CD4-positive, alpha-beta memory T cell (primary cell): ENCODE measurements around the gene COQ7. TPM values are rescaled to one million over a fixed set of nuclear protein-coding genes. Genes with fewer than 3 reads are reported as not detected.
A peak's percentile ranks its signal among the peaks of the same experiment; 100 is the strongest.

ENCODE experiments used
- CTCF ChIA-PET: fragments of 350-600 bp; sonication (Branson Sonifier 250); formaldehyde crosslinking; loops from one replicate; lab custom pipeline; 2021; ENCODE audit warnings: inconsistent platforms; ENCODE audit not compliant: partially characterized antibody; lab: Charles Lee
- POLR2A ChIA-PET: fragments of 350-600 bp; sonication (Branson Sonifier 250); formaldehyde crosslinking; loops from one replicate; lab custom pipeline; 2021; ENCODE audit not compliant: partially characterized antibody; lab: Charles Lee
- DNase-seq, 5 donors: peaks; one replicate each; pipeline versions ENCODE4 v3.0.0 to v3.0.0-alpha.2; 2020 to 2022; ENCODE audit warnings: mixed read lengths in 1 of 5
- H3K27ac ChIP-seq: one replicate; pipeline ENCODE4 v1.7.0; 2013; ENCODE audit warnings: low read depth, low read length
- H3K27me3 ChIP-seq: 2 replicates; pipeline ENCODE4 v1.7.0; 2013; ENCODE audit warnings: mild to moderate bottlenecking, low read length, moderate library complexity; ENCODE audit not compliant: insufficient read depth
- H3K36me3 ChIP-seq: 2 replicates; pipeline ENCODE4 v1.7.0; 2013; ENCODE audit warnings: mild to moderate bottlenecking, low read length, moderate library complexity; ENCODE audit not compliant: insufficient read depth
- H3K4me1 ChIP-seq: 2 replicates; pipeline ENCODE4 v1.7.0; 2013; ENCODE audit warnings: mild to moderate bottlenecking, low read length, moderate library complexity; ENCODE audit not compliant: insufficient read depth
- H3K4me3 ChIP-seq, 2 donors: one replicate each; pipeline ENCODE4 v1.7.0; 2013; ENCODE audit warnings: low read length in 2 of 2, mild to moderate bottlenecking in 1 of 2
- H3K9me3 ChIP-seq, 2 donors: one replicate each; pipeline ENCODE4 v1.7.0; 2013; ENCODE audit warnings: low read length in 2 of 2, control low read depth in 1 of 2; ENCODE audit not compliant: control insufficient read depth in 1 of 2
- H3K27ac Mint-ChIP-seq, 7 donors: one replicate each; pipeline ENCODE4 v1.8.0; 2020 to 2021; ENCODE audit warnings: mixed read lengths in 7 of 7, mild to moderate bottlenecking in 6 of 7, inconsistent platforms in 3 of 7, moderate library complexity in 3 of 7
- H3K27me3 Mint-ChIP-seq, 2 donors: one replicate each; pipeline ENCODE4 v1.8.0; 2020 to 2021; ENCODE audit warnings: mixed read lengths in 2 of 2
- H3K36me3 Mint-ChIP-seq, 2 donors: one replicate each; pipeline ENCODE4 v1.8.0; 2020 to 2021; ENCODE audit warnings: mixed read lengths in 2 of 2, inconsistent platforms in 1 of 2, mild to moderate bottlenecking in 1 of 2
- H3K4me1 Mint-ChIP-seq, 4 donors: one replicate each; pipeline ENCODE4 v1.8.0; 2020 to 2021; ENCODE audit warnings: mixed read lengths in 4 of 4, mild to moderate bottlenecking in 1 of 4
- H3K4me3 Mint-ChIP-seq, 8 donors: one replicate each; pipeline ENCODE4 v1.8.0; 2020 to 2021; ENCODE audit warnings: mixed read lengths in 8 of 8, mild to moderate bottlenecking in 7 of 8, moderate library complexity in 6 of 8, inconsistent platforms in 3 of 8
- H3K9me3 Mint-ChIP-seq, 8 donors: one replicate each; pipeline ENCODE4 v1.8.0; 2020 to 2021; ENCODE audit warnings: mixed read lengths in 8 of 8, mild to moderate bottlenecking in 5 of 8, inconsistent platforms in 3 of 8, moderate library complexity in 1 of 8
- intact Hi-C: fragments of 100-400 bp; cut with micrococcal nuclease; formaldehyde crosslinking; loops from one replicate; pipeline ENCODE4 v1.15.1; 2023
- polyA plus RNA-seq, 2 donors: library from polyadenylated mRNA; unstranded; fragments of 300-500 nt; fragmentation: Illumina TruSeq; gene quantifications; one replicate each; pipeline ENCODE4 v1.2.3, GENCODE V29; 2021
- total RNA-seq, 2 experiments: library from RNA; stranded (reverse); gene quantifications; one replicate each; pipeline ENCODE4 v1.2.3, GENCODE V29; 2021

Gene COQ7
- total and polyA plus RNA-seq, 4 experiments from 2014 or later, result 12.8 to 19.2 (median 17.0) TPM

GRCh38 chr16:19110537-19111360 lies 43.3 kb downstream of the COQ7 start:
- ChIA-PET POLR2A (no interaction called here), CTCF (no interaction called here)
- no peak overlapping the region for H3K27ac Mint-ChIP-seq

GRCh38 chr16:19112099-19112407 lies 44.6 kb downstream of the COQ7 start:
- H3K27ac ChIP-seq, result no peak overlapping the region
- POLR2A ChIA-PET, result no interaction called here
- no peaks in the 10 kb centered on the region for H3K9me3 Mint-ChIP-seq
- CTCF ChIA-PET, result no interaction called here
- H3K27me3 Mint-ChIP-seq, result peaks cover 9 to 16% of the 10 kb centered on the region in 2 donors
- H3K36me3 Mint-ChIP-seq, result no peaks in the 10 kb centered on the region
- peak overlapping the region in 2 of 8 donors; percentile 8 to 13 for H3K4me3 Mint-ChIP-seq
- intact Hi-C loops, result no loop called here
- H3K27me3 ChIP-seq, result no peaks in the 10 kb centered on the region
- H3K36me3 ChIP-seq, result no peaks in the 10 kb centered on the region
- peaks cover 2% of the 10 kb centered on the region for H3K4me1 ChIP-seq
- no peak overlapping the region for H3K27ac Mint-ChIP-seq
- no peak for DNase-seq
- H3K4me1 Mint-ChIP-seq, result peaks cover 2 to 10% (median 4%) of the 10 kb centered on the region in 4 donors
- no peaks in the 10 kb centered on the region for H3K9me3 ChIP-seq
- H3K4me3 ChIP-seq, result no peak overlapping the region

More at GRCh38 chr16:19110537-19111360, 43.3 kb downstream of the COQ7 start:
- Mint-ChIP-seq H3K36me3 (no peaks in the 10 kb centered on the region), H3K27me3 (peaks cover 10 to 15% of the 10 kb centered on the region in 2 donors), H3K4me1 (peaks cover 0 to 4% (median 1%) of the 10 kb centered on the region in 4 donors), H3K4me3 (no peak overlapping the region), H3K9me3 (no peaks in the 10 kb centered on the region)
- Histone ChIP-seq H3K9me3 (no peaks in the 10 kb centered on the region), H3K27me3 (no peaks in the 10 kb centered on the region), H3K36me3 (no peaks in the 10 kb centered on the region), H3K27ac (no peak overlapping the region), H3K4me1 (no peaks in the 10 kb centered on the region), H3K4me3 (no peak overlapping the region)
- intact Hi-C loops, result no loop called here
- DNase-seq, result no peak

GRCh38 chr16:19113577-19114358 lies 46.4 kb downstream of the COQ7 start, which contains the start of gene ITPRIPL2:
Gene ITPRIPL2, plus strand, starts transcription at chr16:19113964. Its CDS starts 498 bp downstream, at chr16:19114462.
- H3K36me3 Mint-ChIP-seq, result no peaks in the 10 kb centered on the region
- ChIA-PET CTCF (no interaction called here), POLR2A (no interaction called here)
- DNase-seq, result no peak
- intact Hi-C loops, result no loop called here
- peaks cover 9 to 19% of the 10 kb centered on the region in 2 donors for H3K27me3 Mint-ChIP-seq
- peak within 1 kb of the TSS; percentile 35 to 78 (median 55) for H3K4me3 Mint-ChIP-seq
- Histone ChIP-seq H3K36me3 (no peaks in the 10 kb centered on the region), H3K4me1 (peaks cover 19% of the 10 kb centered on the region), H3K9me3 (no peaks in the 10 kb centered on the region), H3K4me3 (no peak within 1 kb of the TSS), H3K27ac (no peak within 1 kb of the TSS), H3K27me3 (no peaks in the 10 kb centered on the region)
- no peaks in the 10 kb centered on the region for H3K9me3 Mint-ChIP-seq
- peaks cover 10 to 24% (median 13%) of the 10 kb centered on the region in 4 donors for H3K4me1 Mint-ChIP-seq
- peak within 1 kb of the TSS in 2 of 7 donors; percentile 5 to 9 for H3K27ac Mint-ChIP-seq

GRCh38 chr16:19114359-19115147 lies 47.1 kb downstream of the COQ7 start:
- Mint-ChIP-seq H3K27me3 (peaks cover 9 to 22% of the 10 kb centered on the region in 2 donors), H3K4me3 (peak overlapping the region in 7 of 8 donors; percentile 29 to 63 (median 49)), H3K9me3 (no peaks in the 10 kb centered on the region), H3K27ac (no peak overlapping the region), H3K36me3 (no peaks in the 10 kb centered on the region), H3K4me1 (peaks cover 15 to 32% (median 18%) of the 10 kb centered on the region in 4 donors)
- CTCF ChIA-PET, result no interaction called here
- Histone ChIP-seq H3K36me3 (no peaks in the 10 kb centered on the region), H3K27ac (no peak overlapping the region), H3K9me3 (no peaks in the 10 kb centered on the region), H3K4me3 (no peak overlapping the region), H3K27me3 (no peaks in the 10 kb centered on the region), H3K4me1 (peaks cover 27% of the 10 kb centered on the region)
- POLR2A ChIA-PET, result no interaction called here
- DNase-seq, result no peak
- intact Hi-C loops, result no loop called here

GRCh38 chr16:19115148-19116021 lies 48.0 kb downstream of the COQ7 start:
- no peaks in the 10 kb centered on the region for H3K9me3 Mint-ChIP-seq
- peak overlapping the region in 3 of 8 donors; percentile 49 to 71 (median 64) for H3K4me3 Mint-ChIP-seq
- intact Hi-C loops, result no loop called here
- no peaks in the 10 kb centered on the region for H3K36me3 Mint-ChIP-seq
- no peak overlapping the region for H3K27ac Mint-ChIP-seq
- Histone ChIP-seq H3K4me3 (no peak overlapping the region), H3K9me3 (no peaks in the 10 kb centered on the region), H3K36me3 (no peaks in the 10 kb centered on the region), H3K4me1 (peaks cover 32% of the 10 kb centered on the region), H3K27me3 (no peaks in the 10 kb centered on the region), H3K27ac (no peak overlapping the region)
- H3K4me1 Mint-ChIP-seq, result peaks cover 16 to 35% (median 18%) of the 10 kb centered on the region in 4 donors
- H3K27me3 Mint-ChIP-seq, result peaks cover 9 to 20% of the 10 kb centered on the region in 2 donors
- CTCF ChIA-PET, result no interaction called here
- no peak for DNase-seq
- POLR2A ChIA-PET, result no interaction called here

- no peaks in the 10 kb centered on the region for H3K9me3 ChIP-seq
- peaks cover 32% of the 10 kb centered on the region for H3K4me1 ChIP-seq
- no peak overlapping the region for H3K4me3 ChIP-seq
- Mint-ChIP-seq H3K27me3 (peaks cover 9 to 19% of the 10 kb centered on the region in 2 donors), H3K9me3 (no peaks in the 10 kb centered on the region), H3K4me3 (peak overlapping the region in 4 of 8 donors; percentile 30 to 73 (median 38)), H3K4me1 (peaks cover 16 to 35% (median 18%) of the 10 kb centered on the region in 4 donors), H3K36me3 (no peaks in the 10 kb centered on the region), H3K27ac (peak overlapping the region in 6 of 7 donors; percentile 26 to 86 (median 72))
- ChIA-PET POLR2A (no interaction called here), CTCF (interaction anchor here (1.7 kb wide), 1 partner anchor 30 kb away, joined by 7 read pairs; no protein-coding TSS in a partner anchor)
- H3K36me3 ChIP-seq, result no peaks in the 10 kb centered on the region
- no peaks in the 10 kb centered on the region for H3K27me3 ChIP-seq
- intact Hi-C loops, result no loop called here
- H3K27ac ChIP-seq, result no peak overlapping the region
- no peak for DNase-seq
These were observed 49.5 kb downstream of the COQ7 start for GRCh38 chr16:19116711-19117449.
